HG02571 (cell line): ENCODE results near the gene HAUS5.
"Not testable (repeated sequence)": the region's sequence is repeated elsewhere in the genome, so short reads cannot be mapped to it uniquely, and the experiment has no call there.

ENCODE experiments used
- ATAC-seq: cut with Tn5 transposase; IDR thresholded peaks from one replicate; pipeline ENCODE4 v1.9.1; 2021; ENCODE audit warnings: mild to moderate bottlenecking, moderate library complexity; ENCODE audit not compliant: unreplicated experiment

Gene HAUS5, protein sequence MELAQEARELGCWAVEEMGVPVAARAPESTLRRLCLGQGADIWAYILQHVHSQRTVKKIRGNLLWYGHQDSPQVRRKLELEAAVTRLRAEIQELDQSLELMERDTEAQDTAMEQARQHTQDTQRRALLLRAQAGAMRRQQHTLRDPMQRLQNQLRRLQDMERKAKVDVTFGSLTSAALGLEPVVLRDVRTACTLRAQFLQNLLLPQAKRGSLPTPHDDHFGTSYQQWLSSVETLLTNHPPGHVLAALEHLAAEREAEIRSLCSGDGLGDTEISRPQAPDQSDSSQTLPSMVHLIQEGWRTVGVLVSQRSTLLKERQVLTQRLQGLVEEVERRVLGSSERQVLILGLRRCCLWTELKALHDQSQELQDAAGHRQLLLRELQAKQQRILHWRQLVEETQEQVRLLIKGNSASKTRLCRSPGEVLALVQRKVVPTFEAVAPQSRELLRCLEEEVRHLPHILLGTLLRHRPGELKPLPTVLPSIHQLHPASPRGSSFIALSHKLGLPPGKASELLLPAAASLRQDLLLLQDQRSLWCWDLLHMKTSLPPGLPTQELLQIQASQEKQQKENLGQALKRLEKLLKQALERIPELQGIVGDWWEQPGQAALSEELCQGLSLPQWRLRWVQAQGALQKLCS

DNA sequence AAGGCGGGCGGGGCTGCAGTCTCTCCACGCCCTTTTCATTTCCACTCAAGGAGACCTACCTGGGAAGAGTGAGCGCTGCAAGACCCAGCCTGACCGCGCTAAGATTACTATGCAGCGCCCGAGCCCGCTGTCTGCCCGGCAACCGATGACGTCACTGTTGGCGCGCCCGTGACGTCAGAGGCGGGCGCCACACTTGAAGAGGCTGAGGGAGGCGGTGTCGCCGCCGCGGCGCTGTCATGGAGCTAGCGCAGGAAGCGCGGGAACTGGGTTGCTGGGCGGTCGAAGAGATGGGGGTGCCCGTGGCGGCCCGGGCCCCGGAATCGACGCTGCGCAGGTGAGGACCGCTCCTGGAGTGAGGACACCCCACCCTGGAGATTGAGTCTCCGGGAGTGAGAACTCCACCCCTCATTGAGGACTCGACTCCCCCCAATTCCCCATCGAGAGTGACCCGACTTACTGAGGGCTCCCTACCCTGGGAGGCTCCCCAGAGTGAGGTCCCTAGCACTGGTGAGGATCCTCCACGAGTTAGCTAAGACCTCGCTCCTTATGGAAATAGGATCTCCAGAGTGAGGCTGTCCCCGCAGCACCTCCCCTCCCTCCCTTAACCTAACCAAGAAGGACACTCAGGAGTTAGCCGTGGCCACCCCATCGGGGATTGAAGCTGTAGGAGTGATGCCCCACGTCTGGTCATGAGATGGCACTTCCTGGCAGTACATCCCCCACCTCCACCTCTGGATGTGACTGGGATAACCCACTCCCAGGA lies at the start of gene HAUS5:
TSS of gene HAUS5 (plus strand) at position 177 of the 763 bp plus-strand sequence. CDS start at position 237, 60 bp downstream.
- ATAC-seq: peak; percentile 55

DNA sequence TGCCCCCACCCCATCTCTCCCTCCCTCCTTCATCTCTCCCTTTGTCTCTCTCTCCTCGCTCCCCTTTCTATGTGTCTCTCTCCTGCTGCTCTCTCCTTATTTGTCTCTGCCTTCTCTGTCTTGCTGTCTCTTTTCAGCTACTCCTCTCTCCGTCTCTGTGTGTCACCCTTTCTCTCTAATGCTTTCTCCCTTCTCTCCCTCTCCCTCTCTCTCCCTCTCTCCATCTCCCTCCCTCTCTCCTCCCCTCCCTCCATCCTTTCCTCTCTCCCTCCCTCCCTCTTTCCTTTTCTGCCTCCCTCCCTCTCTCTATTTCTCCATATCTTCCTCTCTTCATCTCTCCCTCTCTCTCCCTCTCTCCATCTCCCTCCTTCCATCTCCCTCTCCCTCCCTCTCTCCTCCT lies 49.8 kb upstream of the HAUS5 start:
- ATAC-seq: no peak

GRCh38 chr19:35563207-35563829 lies 49.2 kb upstream of the HAUS5 start, which contains the start of gene ATP4A:
TSS of gene ATP4A (minus strand) at chr19:35563658. CDS start at chr19:35563629, 29 bp downstream.
- ATAC-seq: no peak

- no peak for ATAC-seq
These were observed 47.3 kb upstream of the HAUS5 start for GRCh38 chr19:35565016-35565856.

GRCh38 chr19:35566738-35567137 lies 45.8 kb upstream of the HAUS5 start:
- no peak for ATAC-seq

- no peak for ATAC-seq
These were observed 43.2 kb upstream of the HAUS5 start for GRCh38 chr19:35569281-35569781.

DNA sequence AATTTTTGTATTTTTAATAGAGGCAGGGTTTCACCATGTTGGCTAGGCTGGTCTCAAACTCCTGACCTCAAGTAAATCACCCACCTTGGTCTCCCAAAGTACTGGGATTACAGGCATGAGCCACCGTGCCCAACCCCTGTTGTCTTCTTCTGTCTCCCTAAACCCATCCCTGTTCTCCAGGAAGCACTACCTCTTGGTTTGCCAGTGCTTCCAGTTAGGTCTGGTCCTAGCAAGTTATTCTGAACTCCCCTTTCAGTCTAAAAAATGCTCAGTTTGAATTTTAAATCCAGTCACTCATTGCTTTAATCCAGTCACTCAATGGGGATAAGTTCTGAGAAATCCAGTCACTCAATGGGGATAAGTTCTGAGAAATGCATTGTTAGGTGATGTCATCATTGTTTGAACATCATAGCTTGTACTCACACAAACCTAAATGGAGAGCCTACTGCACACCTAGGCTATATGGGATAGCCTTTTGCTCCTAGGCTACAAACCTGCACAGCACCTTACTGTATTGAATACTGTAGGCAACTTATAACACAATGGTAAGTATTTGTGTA lies 41.0 kb upstream of the HAUS5 start:
- no peak for ATAC-seq

DNA sequence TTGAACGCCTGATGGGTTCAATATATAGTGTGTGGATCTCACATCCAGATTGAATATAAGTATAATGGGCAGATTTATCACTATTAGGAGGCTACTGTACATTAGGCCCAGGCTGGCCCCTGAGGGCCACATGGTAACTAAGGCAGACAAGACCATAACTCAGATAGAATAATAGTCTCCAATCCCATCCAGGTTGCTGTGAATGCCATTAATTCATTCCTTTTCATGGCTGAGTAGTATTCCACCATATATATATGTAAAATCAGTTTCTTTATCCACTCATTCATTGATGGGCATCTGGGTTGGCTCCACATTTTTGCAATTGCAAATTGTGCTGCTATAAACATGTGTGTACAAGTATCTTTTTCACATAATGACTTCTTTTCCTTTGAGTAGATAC lies 34.6 kb upstream of the HAUS5 start:
- ATAC-seq: no peak

GRCh38 chr19:35578707-35579106 lies 33.8 kb upstream of the HAUS5 start:
- ATAC-seq: no peak

DNA sequence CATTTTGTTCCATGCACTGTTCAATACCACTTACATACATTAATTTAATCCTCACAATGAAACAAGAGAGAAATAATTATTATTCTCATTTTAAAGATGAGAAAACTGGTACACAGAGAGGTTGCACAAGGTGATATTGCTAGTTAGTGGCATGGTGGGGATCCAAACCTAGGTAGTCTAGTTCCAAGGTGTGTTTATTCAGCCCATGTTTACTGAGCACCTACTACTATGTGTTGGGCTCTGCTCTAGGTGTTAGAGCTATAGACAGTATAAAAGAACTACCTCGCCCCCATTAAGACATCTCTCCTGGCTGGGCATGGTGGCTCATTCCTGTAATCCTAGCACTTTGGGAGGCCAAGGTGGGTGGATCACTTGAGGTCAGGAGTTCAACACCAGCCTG lies 29.8 kb upstream of the HAUS5 start:
- ATAC-seq: no peak

GRCh38 chr19:35585848-35586247 lies 26.7 kb upstream of the HAUS5 start, which contains the start of gene PMIS2:
TSS of gene PMIS2 (plus strand) at chr19:35586173. CDS start at chr19:35586260, 87 bp downstream.
- no peak for ATAC-seq

DNA sequence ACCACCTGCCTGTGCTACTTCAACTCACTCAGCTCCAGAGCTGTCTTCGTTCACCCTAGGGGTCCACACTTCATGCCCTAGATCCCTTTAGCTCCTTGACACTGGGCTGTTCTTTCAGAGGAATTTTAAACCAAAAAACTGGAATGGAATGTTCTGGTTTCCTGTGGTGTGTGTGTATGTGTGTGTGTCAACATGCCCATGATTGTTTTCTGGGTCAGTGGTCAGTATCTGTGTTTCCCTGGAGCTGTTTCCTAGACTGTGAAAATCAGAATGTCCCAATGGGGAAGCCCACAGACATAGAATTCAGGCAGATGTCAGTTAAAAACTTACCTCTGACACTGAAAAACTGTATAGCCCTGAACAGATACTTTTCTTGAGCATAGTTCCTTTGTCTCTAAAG lies 25.2 kb upstream of the HAUS5 start:
- no peak for ATAC-seq

- no peak for ATAC-seq
These were observed 21.7 kb upstream of the HAUS5 start for GRCh38 chr19:35590875-35591274.

DNA sequence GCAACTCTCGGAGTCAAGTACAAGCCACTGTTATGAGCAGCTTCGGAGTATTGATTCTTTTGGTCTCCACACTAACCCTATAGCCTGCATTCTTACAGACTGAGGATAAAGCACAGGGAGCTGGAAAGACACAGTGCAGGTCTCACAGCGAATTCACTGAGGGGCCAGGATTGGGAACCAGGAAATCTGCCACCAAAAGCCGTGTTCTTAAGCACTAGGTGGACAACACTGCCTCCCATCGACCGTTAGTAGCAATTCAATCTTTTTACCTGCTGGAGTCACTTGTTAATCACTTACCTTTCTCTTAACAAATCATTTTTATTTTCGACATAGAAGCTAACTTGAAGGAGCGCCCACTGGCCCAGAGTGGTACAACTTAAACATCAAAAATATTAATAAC lies 20.3 kb upstream of the HAUS5 start:
- ATAC-seq: no peak

DNA sequence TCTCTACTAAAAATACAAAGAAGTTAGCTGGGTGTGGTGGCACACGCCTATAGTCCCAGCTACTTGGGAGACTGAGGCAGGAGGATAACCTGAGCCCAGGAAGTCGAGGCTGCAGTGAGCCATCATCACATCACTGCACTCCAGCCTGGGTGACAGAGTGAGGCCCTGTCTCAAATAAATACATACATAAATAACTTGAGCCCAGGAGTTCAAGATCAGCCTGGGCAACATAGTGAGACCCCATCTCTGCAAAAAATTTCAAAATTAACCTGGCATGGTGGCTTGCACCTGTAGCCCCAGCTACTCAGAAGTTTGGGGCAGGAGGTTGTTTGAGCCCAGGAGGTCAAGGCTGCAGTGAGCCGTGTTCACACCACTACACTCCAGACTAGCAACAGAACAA lies 17.5 kb upstream of the HAUS5 start:
- not testable (repeated sequence) for ATAC-seq

DNA sequence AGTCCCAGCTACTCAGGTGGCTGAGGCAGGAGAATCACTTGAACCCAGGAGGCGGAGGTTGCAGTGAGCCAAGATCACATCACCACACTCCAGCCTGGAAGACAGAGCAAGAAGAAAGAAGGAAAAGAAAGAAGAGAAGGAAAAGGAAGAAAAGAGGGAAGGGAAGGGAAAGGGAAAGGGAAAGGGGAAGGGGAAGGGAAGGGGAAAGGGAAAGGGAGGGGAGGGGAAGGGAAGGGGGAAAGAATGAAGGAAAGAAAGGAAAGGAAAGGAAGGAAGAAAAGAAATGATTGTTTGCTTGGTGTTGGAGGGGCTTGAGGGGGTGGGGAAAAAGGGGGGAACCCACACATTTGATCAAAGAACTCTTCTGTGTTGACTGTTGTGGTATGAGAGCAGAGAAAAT lies 16.6 kb upstream of the HAUS5 start:
- ATAC-seq: no peak

- ATAC-seq: no peak
These were observed 16.1 kb upstream of the HAUS5 start for GRCh38 chr19:35596366-35596999.

DNA sequence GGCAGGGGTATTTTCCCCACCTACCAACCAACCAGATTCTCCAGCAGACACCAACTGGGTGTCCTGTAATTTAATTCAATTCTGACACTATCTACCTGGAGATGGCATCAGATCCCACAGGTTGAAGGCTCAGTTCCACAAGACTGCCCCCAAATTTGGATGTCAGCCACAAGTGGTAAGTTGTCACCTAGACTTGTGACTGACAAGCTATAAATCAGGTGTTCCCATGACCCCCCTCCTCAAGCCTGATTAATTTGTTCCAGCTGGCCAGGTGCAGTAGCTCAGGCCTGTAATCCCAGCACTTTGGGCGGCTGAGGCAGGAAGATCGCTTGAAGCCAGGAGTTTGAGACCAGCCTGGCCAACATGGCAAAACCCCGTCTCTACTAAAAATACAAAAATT lies 10.6 kb upstream of the HAUS5 start:
- ATAC-seq: no peak

DNA sequence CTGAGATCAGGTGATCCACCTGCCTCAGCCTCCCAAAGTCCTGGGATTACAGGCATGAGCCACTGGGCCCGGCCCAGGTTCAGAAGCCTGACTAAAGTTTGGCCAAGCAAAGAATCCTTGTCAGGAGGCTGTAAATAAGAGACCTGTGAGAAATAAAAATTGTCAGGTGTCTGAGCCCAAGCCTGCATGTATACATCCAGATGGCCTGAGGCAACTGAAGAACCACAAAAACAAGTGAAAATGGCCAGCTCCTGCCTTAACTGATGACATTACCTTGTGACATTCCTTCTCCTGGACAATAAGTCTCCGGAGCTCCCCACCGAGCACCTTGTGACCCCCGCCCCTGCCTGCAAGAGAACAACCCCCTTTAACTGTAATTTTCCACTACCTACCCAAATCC lies 8.1 kb upstream of the HAUS5 start:
- ATAC-seq: not testable (repeated sequence)
